Measurements from ENCODE around the gene ANO9. TPM values are rescaled to one million over a fixed set of nuclear protein-coding genes. Genes with fewer than 3 reads are reported as not detected.
A peak's percentile ranks its signal among the peaks of the same experiment; 100 is the strongest.

The ANO9 gene
- total and polyA plus RNA-seq, 2 experiments from 2014 or later = 9.0 to 10.2 TPM

GRCh38 chr11:472816-473215 is 31.0 kb upstream of the ANO9 start:
- no peak for TF ChIP-seq NANOG (IDR thresholded peaks at IDR 0.05; ENCODE audit: borderline replicate concordance)
- TF ChIP-seq EZH2phosphoT487 (IDR thresholded peaks at IDR 0.05; ENCODE audit: unreplicated experiment) = no peak
- Histone ChIP-seq H3K36me3 (ENCODE audit: insufficient read depth) (no peaks in the 10 kb centered on the region), H3F3A (replicated peaks; ENCODE audit: low read depth) (peaks cover 8% of the 10 kb centered on the region), H2AFZ (no peak overlapping the region), H3K9me2 (ENCODE audit: insufficient read depth) (no peaks in the 10 kb centered on the region), H3K4me3 (no peak overlapping the region), H4K20me1 (replicated peaks; ENCODE audit: insufficient read depth) (no peaks in the 10 kb centered on the region; the same call in 1 of the 2 replicates), H3K79me2 (replicated peaks; ENCODE audit: insufficient read depth) (peaks cover 43% of the 10 kb centered on the region), H3K4me2 (no peak overlapping the region), H3K4me1 (ENCODE audit: insufficient read depth) (peaks cover 5% of the 10 kb centered on the region; the same call in 1 of the 2 replicates), H3K27me3 (ENCODE audit: insufficient read depth) (no peaks in the 10 kb centered on the region), H3K27ac (ENCODE audit: low read depth) (peak overlapping the region; percentile 63; the same call in 1 of the 2 replicates)
- peaks cover 23% of the 10 kb centered on the region for H3K4me1 Mint-ChIP-seq
- no peaks in the 10 kb centered on the region for H3K9me3 Mint-ChIP-seq
- H3K27ac Mint-ChIP-seq = no peak overlapping the region
- peaks cover 7% of the 10 kb centered on the region for H3K27me3 Mint-ChIP-seq (ENCODE audit: insufficient read depth, low read depth, poor library complexity)
- no peak overlapping the region for H3K4me3 Mint-ChIP-seq
- DNase-seq (ENCODE audit: low spot score) = no peak
- 0 out of 3 replicates have a peak, but pooled peaks have one; percentile 4 for ATAC-seq
- no peaks in the 10 kb centered on the region; the same call in 2 of the 3 replicates for H3K36me3 Mint-ChIP-seq (ENCODE audit: low read depth)

- TF ChIP-seq ZNF462 (CRISPR knock-in tag; IDR thresholded peaks at IDR 0.05) = no peak
- TF ChIP-seq CTCF (conservative IDR thresholded peaks at IDR 0.05; ENCODE audit: low read depth in 2 of 2) = peak in 1 of 2 experiments; percentile 31; a peak in 2 of 4 replicates
- no peak for TF ChIP-seq REST (IDR thresholded peaks at IDR 0.05; ENCODE audit: unreplicated experiment)
- TF ChIP-seq ETS1 (IDR thresholded peaks at IDR 0.05) = no peak
- TF ChIP-seq ZNF114 (CRISPR knock-in tag; IDR thresholded peaks at IDR 0.05) = no peak
- TF ChIP-seq JUNB (IDR thresholded peaks at IDR 0.05; ENCODE audit: unreplicated experiment) = no peak
- Histone ChIP-seq H3K4me2 (no peak overlapping the region), H3K4me3 (no peak overlapping the region), H3F3A (replicated peaks; ENCODE audit: low read depth) (peaks cover 8% of the 10 kb centered on the region), H3K79me2 (replicated peaks; ENCODE audit: insufficient read depth) (peaks cover 47% of the 10 kb centered on the region), H3K9me2 (ENCODE audit: insufficient read depth) (no peaks in the 10 kb centered on the region), H4K20me1 (replicated peaks; ENCODE audit: insufficient read depth) (no peaks in the 10 kb centered on the region; the same call in 1 of the 2 replicates), H3K36me3 (ENCODE audit: insufficient read depth) (no peaks in the 10 kb centered on the region), H3K27me3 (ENCODE audit: insufficient read depth) (no peaks in the 10 kb centered on the region), H3K27ac (ENCODE audit: low read depth) (peak overlapping the region; percentile 63; the same call in 1 of the 2 replicates), H3K4me1 (ENCODE audit: insufficient read depth) (peaks cover 5% of the 10 kb centered on the region; the same call in 1 of the 2 replicates), H2AFZ (no peak overlapping the region)
- peaks cover 7% of the 10 kb centered on the region for H3K27me3 Mint-ChIP-seq (ENCODE audit: insufficient read depth, low read depth, poor library complexity)
- no peaks in the 10 kb centered on the region for H3K9me3 Mint-ChIP-seq
- H3K27ac Mint-ChIP-seq = no peak overlapping the region
- no peaks in the 10 kb centered on the region; the same call in 2 of the 3 replicates for H3K36me3 Mint-ChIP-seq (ENCODE audit: low read depth)
- no peak overlapping the region for H3K4me3 Mint-ChIP-seq
- peak; percentile 63 for ATAC-seq
- peaks cover 23% of the 10 kb centered on the region for H3K4me1 Mint-ChIP-seq
- DNase-seq (ENCODE audit: low spot score) = peak; percentile 47
Measured at GRCh38 chr11:472272-472671, 30.5 kb upstream of the ANO9 start.
